B cell (primary cell): ENCODE data around the gene WFIKKN2.

Experiments used
- EZH2 ChIP-seq: IDR thresholded peaks from 2 replicates; pipeline ENCODE4 v1.6.1; 2012; ENCODE audit warnings: borderline replicate concordance, low read depth, mild to moderate bottlenecking, moderate library complexity, low read length; ENCODE audit not compliant: insufficient read depth, poor library complexity, severe bottlenecking
- TF ChIP-seq, protein P1 (sequence below): fragments of 200-600 bp; IDR thresholded peaks from one replicate; pipeline ENCODE4 v1.8.0; 2022; ENCODE audit warnings: antibody characterized with exemption, mild to moderate bottlenecking

DNA sequence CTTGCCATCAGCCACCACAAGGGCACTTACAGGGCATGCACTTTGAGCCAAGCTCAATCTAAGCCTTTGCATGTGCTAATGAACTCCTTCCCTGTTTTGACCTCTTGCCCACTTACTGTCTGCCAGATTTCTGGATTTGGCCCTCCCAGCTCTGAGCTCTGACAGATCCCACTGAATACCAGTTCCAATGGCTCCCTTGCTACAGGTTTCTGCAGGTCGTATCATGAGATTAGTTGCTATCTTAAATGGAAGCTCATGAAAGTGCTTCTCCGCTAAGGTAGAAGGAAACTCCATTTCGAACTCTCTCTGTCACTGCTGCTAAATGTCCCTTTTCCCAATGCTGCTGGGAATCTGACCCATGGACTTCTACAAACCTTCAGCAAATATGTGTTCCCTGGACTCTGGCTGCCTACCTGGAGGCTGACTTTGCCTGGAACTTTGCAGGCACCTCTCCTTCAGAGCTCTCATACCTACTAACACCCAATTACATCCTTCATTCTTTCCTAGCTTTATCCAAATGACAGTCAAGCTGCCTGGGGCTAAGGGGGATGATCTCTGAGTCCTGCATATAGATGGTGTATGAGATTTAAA lies 54.2 kb downstream of the WFIKKN2 start:
- TF ChIP-seq, protein P1, sequence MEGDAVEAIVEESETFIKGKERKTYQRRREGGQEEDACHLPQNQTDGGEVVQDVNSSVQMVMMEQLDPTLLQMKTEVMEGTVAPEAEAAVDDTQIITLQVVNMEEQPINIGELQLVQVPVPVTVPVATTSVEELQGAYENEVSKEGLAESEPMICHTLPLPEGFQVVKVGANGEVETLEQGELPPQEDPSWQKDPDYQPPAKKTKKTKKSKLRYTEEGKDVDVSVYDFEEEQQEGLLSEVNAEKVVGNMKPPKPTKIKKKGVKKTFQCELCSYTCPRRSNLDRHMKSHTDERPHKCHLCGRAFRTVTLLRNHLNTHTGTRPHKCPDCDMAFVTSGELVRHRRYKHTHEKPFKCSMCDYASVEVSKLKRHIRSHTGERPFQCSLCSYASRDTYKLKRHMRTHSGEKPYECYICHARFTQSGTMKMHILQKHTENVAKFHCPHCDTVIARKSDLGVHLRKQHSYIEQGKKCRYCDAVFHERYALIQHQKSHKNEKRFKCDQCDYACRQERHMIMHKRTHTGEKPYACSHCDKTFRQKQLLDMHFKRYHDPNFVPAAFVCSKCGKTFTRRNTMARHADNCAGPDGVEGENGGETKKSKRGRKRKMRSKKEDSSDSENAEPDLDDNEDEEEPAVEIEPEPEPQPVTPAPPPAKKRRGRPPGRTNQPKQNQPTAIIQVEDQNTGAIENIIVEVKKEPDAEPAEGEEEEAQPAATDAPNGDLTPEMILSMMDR = no peak
- no peak for TF ChIP-seq EZH2
